Endothelial cell of umbilical vein (primary cell): ENCODE measurements around the gene DPM2. TPM values are rescaled to one million over a fixed set of nuclear protein-coding genes. Genes with fewer than 3 reads are reported as not detected.

ENCODE experiments used
- BruUV-seq: library from RNA; stranded (reverse); fragments of 400-500 nt; replicated peaks from 2 replicates; lab custom pipeline; 2021; lab: Mats Ljungman, UMichigan
- CTCF ChIA-PET: fragments of 300-600, 350-600 bp; sonication (Branson Sonifier 250); formaldehyde crosslinking; loops from one replicate; lab custom pipeline; 2021; ENCODE audit warnings: antibody characterized with exemption, inconsistent platforms; lab: Charles Lee
- POLR2A ChIA-PET: fragments of 300-600, 350-600 bp; sonication (Branson Sonifier 250); formaldehyde crosslinking; loops from one replicate; lab custom pipeline; 2021; ENCODE audit warnings: antibody characterized with exemption, inconsistent platforms; lab: Charles Lee
- DNase-seq: peaks from one replicate; pipeline ENCODE4 v3.0.0-alpha.2; 2011; ENCODE audit warnings: low read depth, low spot score
- FAIRE-seq: peaks from 2 replicates; lab custom pipeline; 2011; peaks lifted over from hg19 to GRCh38; lab: Jason Lieb, UNC
- H2AFZ ChIP-seq: 2 replicates; pipeline ENCODE4 v1.6.0; 2012; ENCODE audit warnings: low read depth, low read length, control low read depth, inconsistent platforms
- H3K27ac ChIP-seq: 2 replicates; pipeline ENCODE4 v1.5.1; 2011; ENCODE audit warnings: low read depth, mild to moderate bottlenecking, control low read depth, low read length, moderate library complexity; ENCODE audit not compliant: insufficient read depth
- H3K27me3 ChIP-seq, 2 experiments: 2 replicates each; pipeline versions ENCODE4 v1.6.0 to v1.6.1; 2011; ENCODE audit warnings: low read length in 2 of 2, mixed read lengths in 1 of 2; ENCODE audit not compliant: control insufficient read depth in 2 of 2, insufficient read depth in 2 of 2
- H3K36me3 ChIP-seq, 2 experiments: 2 replicates in 1 of 2; 3 replicates in 1 of 2; pipeline ENCODE4 v1.5.1; 2011; ENCODE audit warnings: low read length in 2 of 2, mild to moderate bottlenecking in 1 of 2, moderate library complexity in 1 of 2; ENCODE audit not compliant: control insufficient read depth in 2 of 2, insufficient read depth in 2 of 2; ENCODE audit errors: extremely low read depth in 1 of 2
- H3K4me1 ChIP-seq: 3 replicates; pipeline ENCODE4 v1.5.1; 2011; ENCODE audit warnings: mild to moderate bottlenecking, low read length; ENCODE audit not compliant: control insufficient read depth, insufficient read depth; ENCODE audit errors: extremely low read depth
- H3K4me2 ChIP-seq: 2 replicates; pipeline ENCODE4 v1.6.1; 2011; ENCODE audit warnings: low read length, control low read depth, mixed read lengths; ENCODE audit not compliant: insufficient read depth
- H3K4me3 ChIP-seq, 3 experiments: fragments of 200-600 bp in 1 of 3; sonication (generic), shearing (Covaris generic) in 1 of 3; replicated peaks in 1 of 3; 2 replicates each; pipeline ENCODE4 v1.5.1; 2011 to 2016; ENCODE audit warnings: control low read depth in 3 of 3, low read length in 3 of 3, mild to moderate bottlenecking in 2 of 3, inconsistent platforms in 1 of 3, low read depth in 1 of 3, moderate library complexity in 1 of 3; ENCODE audit not compliant: insufficient read depth in 1 of 3
- H3K79me2 ChIP-seq: 2 replicates; pipeline ENCODE4 v1.6.0; 2012; ENCODE audit warnings: low read length, inconsistent platforms; ENCODE audit not compliant: control insufficient read depth, insufficient read depth
- H3K9ac ChIP-seq: replicated peaks from 2 replicates; pipeline ENCODE3; 2011; ENCODE audit warnings: low read length, control low read depth; ENCODE audit not compliant: insufficient read depth; ENCODE audit errors: extremely low read depth
- H3K9me1 ChIP-seq: replicated peaks from 3 replicates; pipeline ENCODE4 v1.6.0; 2011; ENCODE audit warnings: mild to moderate bottlenecking, low read length; ENCODE audit not compliant: control insufficient read depth, insufficient read depth; ENCODE audit errors: extremely low read depth
- H3K9me3 ChIP-seq: replicated peaks from 2 replicates; pipeline ENCODE4 v1.5.1; 2012; ENCODE audit warnings: low read length, inconsistent platforms; ENCODE audit not compliant: control insufficient read depth, insufficient read depth
- H4K20me1 ChIP-seq: replicated peaks from 2 replicates; pipeline ENCODE3; 2011; ENCODE audit warnings: mild to moderate bottlenecking, low read length; ENCODE audit not compliant: control insufficient read depth, insufficient read depth; ENCODE audit errors: extremely low read depth
- CTCF ChIP-seq, 2 donors: IDR thresholded peaks; 1 replicate in 1 of 2; 2 replicates in 1 of 2; pipeline ENCODE4 v1.5.1; 2011; ENCODE audit warnings: low read length in 2 of 2, mild to moderate bottlenecking in 2 of 2, moderate library complexity in 2 of 2, control low read depth in 1 of 2, inconsistent platforms in 1 of 2, low read depth in 1 of 2; ENCODE audit not compliant: insufficient read depth in 1 of 2; ENCODE audit errors: extremely low read depth in 1 of 2
- EZH2 ChIP-seq: IDR thresholded peaks from 2 replicates; pipeline ENCODE4 v1.6.1; 2012; ENCODE audit warnings: borderline replicate concordance, low read depth, mild to moderate bottlenecking, moderate library complexity, low read length, inconsistent platforms; ENCODE audit not compliant: severe bottlenecking
- FOS ChIP-seq: IDR thresholded peaks from 2 replicates; pipeline ENCODE4 v1.6.1; 2011; ENCODE audit warnings: mild to moderate bottlenecking, low read length, moderate library complexity, borderline replicate concordance; ENCODE audit not compliant: insufficient read depth
- GATA2 ChIP-seq: IDR thresholded peaks from 2 replicates; pipeline ENCODE4 v1.7.0; 2011; ENCODE audit warnings: low read depth, mild to moderate bottlenecking, moderate library complexity, mixed read lengths, low read length; ENCODE audit not compliant: insufficient read length, insufficient read depth
- JUN ChIP-seq: IDR thresholded peaks from 2 replicates; pipeline ENCODE4 v1.6.1; 2011; ENCODE audit warnings: borderline replicate concordance, low read depth; ENCODE audit not compliant: insufficient read length, insufficient read depth
- MAX ChIP-seq: IDR thresholded peaks from 2 replicates; pipeline ENCODE4 v1.6.1; 2011; ENCODE audit not compliant: insufficient read depth, insufficient read length
- MYC ChIP-seq: IDR thresholded peaks from one replicate; pipeline ENCODE4 v1.6.1; 2011; ENCODE audit warnings: mild to moderate bottlenecking, low read depth, low read length
- POLR2A ChIP-seq: IDR thresholded peaks from 2 replicates; pipeline ENCODE4 v1.6.1; 2012; ENCODE audit warnings: low read depth, mild to moderate bottlenecking, control low read depth, low read length
- POLR2AphosphoS5 ChIP-seq: IDR thresholded peaks from 2 replicates; pipeline ENCODE4 v1.6.1; 2012; ENCODE audit warnings: low read depth, mild to moderate bottlenecking, control low read depth, low read length, moderate library complexity; ENCODE audit not compliant: insufficient read depth
- dilution Hi-C: fragments of 300-500 bp; cut with MboI; formaldehyde crosslinking; loops from one replicate; pipeline ENCODE4 v1.15.0; 2019; ENCODE audit warnings: low sequenced_read_pairs; ENCODE audit not compliant: extremely low pct_ligation_motif_present
- intact Hi-C: fragments of 100-400 bp; cut with micrococcal nuclease; formaldehyde crosslinking; loops from one replicate; pipeline ENCODE4 v1.10.0; 2022
- polyA plus RNA-seq, 4 experiments: library from polyadenylated mRNA; depleted of rRNA in 3 of 4; stranded (reverse) in 3 of 4; unstranded in 1 of 4; fragments of >200 nt; gene quantifications; 2 replicates each; pipeline versions ENCODE4 v1.2.1 to v1.2.3, GENCODE V29; 2011 to 2012; ENCODE audit warnings: missing spikeins in 1 of 4
- total RNA-seq: library from RNA; stranded (reverse); gene quantifications from 2 replicates; pipeline ENCODE4 v1.2.3, GENCODE V29; 2021

The DPM2 gene
- total and polyA plus RNA-seq, 2 donors (not counting 3 experiments of a cell fraction or from before 2014, with no cell fraction given), result 47.9 to 63.9 TPM

- DNase-seq (peak; percentile 58), FAIRE-seq (peak; percentile 64)
- peaks cover 6% of the 10 kb centered on the region for H3K4me1 ChIP-seq
- H3K9me3 ChIP-seq, result no peaks in the 10 kb centered on the region
- H3K4me3 ChIP-seq, result no peak overlapping the region
- no peaks in the 10 kb centered on the region for H3K27me3 ChIP-seq
- H3K4me2 ChIP-seq, result no peak overlapping the region
- H3K36me3 ChIP-seq, result peaks cover 0 to 5% of the 10 kb centered on the region in 2 experiments
- no TSS peak for BruUV-seq
- no peak overlapping the region for H3K9ac ChIP-seq
- H3K79me2 ChIP-seq, result peaks cover 1% of the 10 kb centered on the region
- no peaks in the 10 kb centered on the region for H3K9me1 ChIP-seq
- CTCF ChIA-PET, result interaction anchor here (0.6 to 6.5 kb wide), 37 partner anchors 9 to 311 kb away, joined by 3 to 203 read pairs (median 6); partner anchors contain the start of genes EEIG1, NAIF1, PIP5KL1 and SLC25A25
- intact Hi-C loops, result loop anchor here (1.0 to 2.0 kb wide), 6 partner anchors 38 to 175 kb away; partner anchors contain the start of gene EEIG1
- H4K20me1 ChIP-seq, result no peaks in the 10 kb centered on the region
- POLR2A ChIA-PET, result interaction anchor here (0.7 kb wide), 1 partner anchor 10 kb away, joined by 3 read pairs; no protein-coding TSS in a partner anchor
- H2AFZ ChIP-seq, result no peak overlapping the region
- dilution Hi-C loops, result no loop called here
- TF ChIP-seq CTCF (IDR thresholded peaks at IDR 0.05; ENCODE audit: extremely low read depth in 1 of 2, insufficient read depth in 1 of 2, low read depth in 1 of 2, low read length in 2 of 2), result peak; percentile 88
- TF ChIP-seq GATA2, result no peak
- no peak for TF ChIP-seq MYC
- H3K27ac ChIP-seq, result no peak overlapping the region
These were observed 4.8 kb upstream of the DPM2 start for GRCh38 chr9:127942216-127943010.

- FAIRE-seq (no peak), DNase-seq (no peak)
- CTCF ChIA-PET, result interaction anchor here (1.0 to 6.5 kb wide), 11 partner anchors 10 to 176 kb away, joined by 3 to 203 read pairs (median 10); partner anchors contain the start of genes EEIG1 and PIP5KL1
- no peak overlapping the region for H3K4me3 ChIP-seq
- no peak for TF ChIP-seq JUN
- no peak for TF ChIP-seq MYC
- no peak for TF ChIP-seq EZH2
- no peak for TF ChIP-seq MAX
- no peak for TF ChIP-seq GATA2
- no peak for TF ChIP-seq POLR2A
- TF ChIP-seq POLR2AphosphoS5, result no peak
- no peak for TF ChIP-seq FOS
- TF ChIP-seq CTCF (IDR thresholded peaks at IDR 0.05; ENCODE audit: extremely low read depth in 1 of 2, insufficient read depth in 1 of 2, low read depth in 1 of 2, low read length in 2 of 2), result no peak
- peaks cover 6% of the 10 kb centered on the region for H3K79me2 ChIP-seq
- H3K9ac ChIP-seq, result no peak overlapping the region
- dilution Hi-C loops, result no loop called here
- POLR2A ChIA-PET, result interaction anchor here (0.7 kb wide), 1 partner anchor 11 kb away, joined by 3 read pairs; no protein-coding TSS in a partner anchor
- H3K9me1 ChIP-seq, result no peaks in the 10 kb centered on the region
- no peaks in the 10 kb centered on the region for H3K27me3 ChIP-seq
- no peak overlapping the region for H2AFZ ChIP-seq
- H4K20me1 ChIP-seq, result no peaks in the 10 kb centered on the region
- no peaks in the 10 kb centered on the region for H3K9me3 ChIP-seq
- no peak overlapping the region for H3K27ac ChIP-seq
- peaks cover 0 to 5% of the 10 kb centered on the region in 2 experiments for H3K36me3 ChIP-seq
- no peak overlapping the region for H3K4me2 ChIP-seq
- H3K4me1 ChIP-seq, result peaks cover 9% of the 10 kb centered on the region
- no TSS peak for BruUV-seq
- intact Hi-C loops, result loop anchor here (2.0 kb wide), 3 partner anchors 39 to 85 kb away; partner anchors contain the start of gene EEIG1
These were observed 4.2 kb upstream of the DPM2 start for GRCh38 chr9:127941961-127942215.
